H9 (cell line): ENCODE data around the gene ELOVL6. TPM values are rescaled to one million over a fixed set of nuclear protein-coding genes. Genes with fewer than 3 reads are reported as not detected.

Experiments used
- DNase-seq: peaks from one replicate; pipeline ENCODE4 v3.0.0-alpha.2; 2017
- H2AFZ ChIP-seq: one replicate; pipeline ENCODE4 v1.6.1; 2013; ENCODE audit warnings: mild to moderate bottlenecking, low read length, control low read depth, moderate library complexity
- H2AK5ac ChIP-seq: 2 replicates; pipeline ENCODE4 v1.6.1; 2013; ENCODE audit warnings: low read length, control low read depth, mixed read lengths; ENCODE audit not compliant: insufficient read length
- H2BK120ac ChIP-seq: one replicate; pipeline ENCODE4 v1.6.1; 2013; ENCODE audit warnings: low read depth, mild to moderate bottlenecking, low read length, control low read depth, inconsistent platforms; ENCODE audit not compliant: poor library complexity, severe bottlenecking
- H2BK12ac ChIP-seq: 2 replicates; pipeline ENCODE4 v1.6.1; 2013; ENCODE audit warnings: low read length, control low read depth, mixed read lengths, low read depth; ENCODE audit not compliant: insufficient read length
- H2BK15ac ChIP-seq: 2 replicates; pipeline ENCODE4 v1.6.1; 2013; ENCODE audit warnings: low read depth, low read length, control low read depth
- H2BK20ac ChIP-seq: one replicate; pipeline ENCODE4 v1.6.1; 2013; ENCODE audit warnings: low read depth, mild to moderate bottlenecking, low read length, control low read depth, inconsistent platforms; ENCODE audit not compliant: poor library complexity, severe bottlenecking
- H2BK5ac ChIP-seq: 2 replicates; pipeline ENCODE4 v1.6.1; 2013; ENCODE audit warnings: low read length, control low read depth, mixed read lengths; ENCODE audit not compliant: insufficient read length
- H3K14ac ChIP-seq: 2 replicates; pipeline ENCODE4 v1.6.1; 2013; ENCODE audit warnings: low read length, control low read depth; ENCODE audit not compliant: insufficient read depth
- H3K18ac ChIP-seq: 2 replicates; pipeline ENCODE4 v1.6.1; 2013; ENCODE audit warnings: low read depth, mild to moderate bottlenecking, mixed read lengths, low read length, control low read depth; ENCODE audit not compliant: insufficient read length
- H3K23ac ChIP-seq: 2 replicates; pipeline ENCODE4 v1.6.1; 2013; ENCODE audit warnings: low read length, control low read depth, mixed read lengths, low read depth; ENCODE audit not compliant: insufficient read length
- H3K23me2 ChIP-seq: 2 replicates; pipeline ENCODE4 v1.6.1; 2013; ENCODE audit warnings: low read depth, mild to moderate bottlenecking, mixed read lengths, low read length, control low read depth; ENCODE audit not compliant: insufficient read length, poor library complexity, severe bottlenecking
- H3K27ac ChIP-seq: 2 replicates; pipeline ENCODE4 v1.5.1; 2013; ENCODE audit warnings: low read length, control low read depth, mixed read lengths, low read depth; ENCODE audit not compliant: insufficient read length
- H3K27me3 ChIP-seq: 2 replicates; pipeline ENCODE4 v1.6.1; 2013; ENCODE audit warnings: low read length, control low read depth, inconsistent platforms; ENCODE audit not compliant: insufficient read depth
- H3K4ac ChIP-seq: 2 replicates; pipeline ENCODE4 v1.6.1; 2013; ENCODE audit warnings: low read depth, mild to moderate bottlenecking, control low read depth, inconsistent platforms, low read length, moderate library complexity
- H3K4me1 ChIP-seq: 2 replicates; pipeline ENCODE4 v1.6.1; 2013; ENCODE audit warnings: low read length, control low read depth, inconsistent platforms; ENCODE audit not compliant: insufficient read depth
- H3K4me2 ChIP-seq: 2 replicates; pipeline ENCODE4 v1.6.1; 2013; ENCODE audit warnings: low read length, control low read depth, mixed read lengths; ENCODE audit not compliant: insufficient read length, insufficient read depth
- H3K56ac ChIP-seq: 2 replicates; pipeline ENCODE4 v1.6.1; 2013; ENCODE audit warnings: low read depth, mild to moderate bottlenecking, mixed read lengths, low read length, control low read depth; ENCODE audit not compliant: insufficient read length
- H3K79me1 ChIP-seq: 2 replicates; pipeline ENCODE4 v1.6.1; 2013; ENCODE audit warnings: low read depth, mild to moderate bottlenecking, moderate library complexity, low read length, control low read depth, inconsistent platforms; ENCODE audit not compliant: insufficient read depth, poor library complexity, severe bottlenecking
- H3K79me2 ChIP-seq: 2 replicates; pipeline ENCODE4 v1.6.1; 2013; ENCODE audit warnings: low read length, control low read depth, inconsistent platforms; ENCODE audit not compliant: insufficient read depth
- H3K9ac ChIP-seq: 2 replicates; pipeline ENCODE4 v1.6.1; 2013; ENCODE audit warnings: low read length, control low read depth, mixed read lengths; ENCODE audit not compliant: insufficient read length; ENCODE audit errors: extremely low read depth
- H3K9me3 ChIP-seq: one replicate; pipeline ENCODE4 v1.6.1; 2013; ENCODE audit warnings: low read depth, low read length, inconsistent platforms; ENCODE audit not compliant: control insufficient read depth
- H3T11ph ChIP-seq: one replicate; pipeline ENCODE4 v1.6.1; 2013; ENCODE audit warnings: mild to moderate bottlenecking, low read length, control low read depth, inconsistent platforms
- H4K20me1 ChIP-seq: one replicate; pipeline ENCODE4 v1.6.1; 2013; ENCODE audit not compliant: control insufficient read depth, insufficient read length, insufficient read depth
- H4K5ac ChIP-seq: 2 replicates; pipeline ENCODE4 v1.6.1; 2013; ENCODE audit warnings: low read depth, mild to moderate bottlenecking, mixed read lengths, low read length, control low read depth; ENCODE audit not compliant: insufficient read length
- H4K8ac ChIP-seq: replicated peaks from 2 replicates; pipeline ENCODE4 v1.6.1; 2013; ENCODE audit warnings: low read length, control low read depth, mixed read lengths, low read depth; ENCODE audit not compliant: insufficient read length
- H4K91ac ChIP-seq: 2 replicates; pipeline ENCODE4 v1.6.1; 2013; ENCODE audit warnings: low read depth, mild to moderate bottlenecking, moderate library complexity, mixed read lengths, low read length, control low read depth; ENCODE audit not compliant: insufficient read length
- H3K27ac Mint-ChIP-seq, 3 experiments: 2 replicates in 2 of 3; 3 replicates in 1 of 3; pipeline ENCODE4 v1.8.0; 2020 to 2021; ENCODE audit warnings: mixed read lengths in 3 of 3, mild to moderate bottlenecking in 1 of 3, moderate library complexity in 1 of 3
- H3K27me3 Mint-ChIP-seq: 2 replicates; pipeline ENCODE4 v1.8.0; 2021; ENCODE audit warnings: low read depth, mild to moderate bottlenecking, moderate library complexity, mixed read lengths
- H3K36me3 Mint-ChIP-seq, 3 experiments: 2 replicates in 2 of 3; 3 replicates in 1 of 3; pipeline ENCODE4 v1.8.0; 2020 to 2021; ENCODE audit warnings: low read depth in 3 of 3, mixed read lengths in 3 of 3; ENCODE audit not compliant: insufficient read depth in 1 of 3
- H3K4me1 Mint-ChIP-seq, 2 experiments: 2 replicates each; pipeline ENCODE4 v1.8.0; 2020; ENCODE audit warnings: mixed read lengths in 2 of 2
- H3K4me3 Mint-ChIP-seq, 2 experiments: 2 replicates in 1 of 2; 3 replicates in 1 of 2; pipeline ENCODE4 v1.8.0; 2020 to 2021; ENCODE audit warnings: mild to moderate bottlenecking in 2 of 2, mixed read lengths in 2 of 2, moderate library complexity in 1 of 2
- H3K9me3 Mint-ChIP-seq, 2 experiments: 2 replicates in 1 of 2; 3 replicates in 1 of 2; pipeline ENCODE4 v1.8.0; 2020; ENCODE audit warnings: mild to moderate bottlenecking in 2 of 2, mixed read lengths in 2 of 2, moderate library complexity in 1 of 2
- CTCF ChIP-seq: fragments of 200-600 bp; sonication (generic); conservative IDR thresholded peaks from 3 replicates; pipeline ENCODE4 v1.8.0; 2021; ENCODE audit warnings: antibody characterized with exemption, mild to moderate bottlenecking
- total RNA-seq: library from RNA; stranded (reverse); gene quantifications from 2 replicates; pipeline ENCODE4 v1.2.1, GENCODE V29; 2021

The ELOVL6 gene
- total RNA-seq, 1 experiment from 2014 or later: 64.6 TPM

- Histone ChIP-seq H3K18ac (no peak overlapping the region), H4K8ac (no peak overlapping the region), H3K9ac (no peak overlapping the region), H3K23me2 (no peaks in the 10 kb centered on the region), H3K14ac (no peak overlapping the region), H3K27me3 (no peaks in the 10 kb centered on the region), H3K27ac (no peak overlapping the region), H2AFZ (no peak overlapping the region), H2BK15ac (no peak overlapping the region), H3T11ph (no peak overlapping the region), H3K4ac (no peak overlapping the region), H4K91ac (no peak overlapping the region), H4K20me1 (no peaks in the 10 kb centered on the region), H4K5ac (no peak overlapping the region), H2BK120ac (no peak overlapping the region), H2BK20ac (no peak overlapping the region), H2BK5ac (no peak overlapping the region), H3K56ac (no peak overlapping the region), H3K79me2 (peaks cover 1% of the 10 kb centered on the region; the same call in 1 of the 2 replicates), H3K4me2 (no peak overlapping the region), H2BK12ac (no peak overlapping the region), H2AK5ac (no peak overlapping the region), H3K9me3 (no peaks in the 10 kb centered on the region), H3K79me1 (peaks cover 13% of the 10 kb centered on the region), H3K23ac (no peak overlapping the region), H3K4me1 (no peaks in the 10 kb centered on the region)
- no peak overlapping the region for H3K27ac Mint-ChIP-seq
- H3K9me3 Mint-ChIP-seq: no peaks in the 10 kb centered on the region
- H3K36me3 Mint-ChIP-seq: peaks cover 25 to 40% (median 37%) of the 10 kb centered on the region in 3 experiments; a peak in 6 of 7 replicates
- DNase-seq: no peak
- no peak overlapping the region for H3K4me3 Mint-ChIP-seq
- no peaks in the 10 kb centered on the region for H3K27me3 Mint-ChIP-seq
- H3K4me1 Mint-ChIP-seq: no peaks in the 10 kb centered on the region; a peak in 1 of 4 replicates
- no peak for TF ChIP-seq CTCF
Measured at GRCh38 chr4:110175634-110176033, 22.8 kb downstream of the ELOVL6 start.
